ENCODE data around the gene GADD45G.
A peak's percentile ranks its signal among the peaks of the same experiment; 100 is the strongest.

Gene GADD45G

GRCh38 chr9:89604729-89605464 lies at the start of gene GADD45G:
Gene GADD45G, plus strand, starts transcription at chr9:89605012. Its CDS starts 110 bp downstream, at chr9:89605122.
- peak; percentile 90 for DNase-seq

GRCh38 chr9:89555036-89555415 lies 49.8 kb upstream of the GADD45G start:
- DNase-seq = no peak

- DNase-seq = no peak
These were observed 49.1 kb upstream of the GADD45G start for GRCh38 chr9:89555451-89556375.

DNA sequence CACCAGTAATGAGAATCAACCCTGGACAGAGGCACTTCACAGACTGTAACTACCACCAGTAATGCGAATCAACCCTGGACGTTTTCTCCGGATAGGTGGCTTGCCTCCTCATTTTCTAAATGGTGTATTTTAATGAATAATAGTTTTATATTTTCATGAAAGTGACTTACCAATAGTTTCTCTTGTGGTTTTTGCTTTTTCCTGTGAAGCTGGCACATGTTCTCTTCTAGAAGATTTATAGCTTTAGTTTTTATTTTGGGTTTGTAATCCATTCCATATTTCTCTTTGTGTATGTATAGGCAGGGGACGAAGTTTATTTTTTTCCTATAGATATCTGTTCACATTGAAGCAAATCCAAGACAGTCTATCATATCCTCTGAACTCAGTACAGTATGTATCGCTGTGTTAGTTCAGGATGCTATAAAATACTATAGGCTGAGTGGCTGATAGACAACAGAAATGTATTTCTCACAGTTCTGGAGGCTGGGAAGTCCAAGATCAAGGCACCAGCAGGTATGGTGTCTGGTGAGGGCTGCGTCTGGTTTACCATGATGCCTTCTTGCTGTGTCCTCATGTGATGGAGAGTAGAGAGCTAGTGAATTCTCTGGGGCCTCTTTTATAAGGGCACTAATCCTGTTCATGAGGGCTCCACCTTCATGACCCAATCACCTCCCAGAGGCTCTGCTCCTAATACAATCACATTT lies 46.5 kb upstream of the GADD45G start:
- no peak for DNase-seq

DNA sequence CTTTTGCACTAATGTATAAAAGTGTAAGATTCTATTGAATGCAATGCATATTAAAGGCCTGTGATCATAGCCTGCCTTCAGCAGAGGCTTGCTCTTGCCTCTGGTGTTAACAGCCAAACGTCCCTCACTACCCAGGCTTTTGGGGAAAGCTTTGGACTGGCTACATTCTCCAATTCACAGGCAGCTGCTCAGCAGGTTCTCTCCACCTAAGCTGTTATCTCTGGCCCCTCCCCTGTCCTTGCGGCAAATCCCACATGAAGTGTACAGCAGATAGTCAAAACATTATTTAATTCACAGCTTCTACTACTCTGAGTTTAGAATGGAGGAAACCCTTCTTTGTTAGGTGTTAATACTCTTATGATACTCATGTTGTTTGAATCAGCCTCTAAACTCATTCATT lies 45.9 kb upstream of the GADD45G start:
- no peak for DNase-seq

- no peak for DNase-seq
These were observed 42.5 kb upstream of the GADD45G start for GRCh38 chr9:89562186-89562814.

GRCh38 chr9:89563571-89564345 lies 41.1 kb upstream of the GADD45G start:
- DNase-seq = no peak

GRCh38 chr9:89564346-89564878 lies 40.4 kb upstream of the GADD45G start:
- DNase-seq = no peak

DNA sequence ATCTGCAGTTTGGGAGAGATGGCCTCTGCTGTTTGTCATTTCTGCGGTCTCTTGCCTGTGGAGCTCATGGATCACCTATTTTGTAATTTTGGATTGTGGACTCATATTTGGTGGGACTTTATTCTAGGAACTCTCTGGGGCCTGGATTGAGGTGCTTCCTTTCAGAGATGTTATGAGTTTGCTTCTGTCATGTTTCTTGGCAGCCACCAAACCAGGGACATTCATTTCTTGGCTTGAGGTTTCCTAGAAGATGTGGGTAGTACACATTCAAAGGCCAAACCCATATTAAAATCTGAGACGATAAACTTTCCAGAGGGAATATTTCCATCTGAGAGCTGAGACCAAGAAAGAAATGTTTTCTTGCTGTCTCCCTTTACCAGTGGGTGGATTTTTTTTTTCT lies 37.2 kb upstream of the GADD45G start:
- DNase-seq = no peak

GRCh38 chr9:89574309-89574708 lies 30.5 kb upstream of the GADD45G start:
- DNase-seq = no peak

DNA sequence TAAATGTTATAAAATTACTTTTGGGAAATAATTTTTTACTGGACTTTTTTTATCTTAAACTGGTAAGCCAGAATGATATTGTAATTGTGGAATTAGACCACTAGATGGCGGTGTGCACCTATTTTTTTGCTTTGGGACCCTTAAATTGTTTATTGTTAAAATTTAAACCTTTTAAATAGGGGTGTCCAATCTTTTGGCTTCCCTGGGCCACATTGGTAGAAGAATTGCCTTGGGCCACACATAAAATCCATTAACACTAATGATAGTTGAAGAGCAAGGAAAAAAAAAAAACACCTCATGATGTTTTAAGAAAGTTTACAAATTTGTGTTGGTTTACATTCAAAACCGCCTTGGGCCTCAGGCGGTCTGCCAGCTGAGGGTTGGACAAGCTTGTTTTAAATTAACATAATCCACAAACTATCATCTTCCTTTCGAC lies 28.4 kb upstream of the GADD45G start:
- DNase-seq = peak; percentile 39

- no peak for DNase-seq
These were observed 27.4 kb upstream of the GADD45G start for GRCh38 chr9:89577363-89577762.

DNA sequence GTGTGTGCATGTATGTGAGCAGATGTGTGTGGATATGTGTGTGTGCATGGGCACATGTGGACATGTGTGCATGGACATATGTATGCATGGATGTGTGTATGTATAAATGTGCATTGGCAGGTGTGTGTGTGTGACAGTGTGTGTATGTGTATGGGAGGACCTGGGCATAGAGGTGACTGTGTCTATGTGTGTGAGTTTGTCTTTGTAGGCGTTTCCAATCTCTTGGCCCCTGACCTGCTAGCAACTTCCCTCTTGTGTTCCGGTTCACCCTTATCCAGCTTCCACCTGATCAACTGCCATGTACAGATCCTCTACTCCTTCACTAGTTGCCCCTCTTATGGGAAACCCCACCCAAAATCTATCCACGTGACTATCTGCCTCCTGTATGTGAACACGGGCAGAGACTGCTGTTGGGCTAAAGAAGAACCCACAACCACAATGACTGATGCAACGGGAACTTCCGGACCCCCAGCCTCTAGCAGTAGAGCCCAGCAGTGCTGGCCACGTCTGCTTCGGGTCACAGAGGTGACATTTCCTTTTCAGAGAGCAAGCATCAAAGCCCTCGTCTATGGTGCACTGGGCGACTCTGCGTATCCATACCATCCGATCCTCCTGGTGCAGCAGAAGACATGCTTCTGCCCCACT lies 24.9 kb upstream of the GADD45G start:
- DNase-seq = peak; percentile 25

DNA sequence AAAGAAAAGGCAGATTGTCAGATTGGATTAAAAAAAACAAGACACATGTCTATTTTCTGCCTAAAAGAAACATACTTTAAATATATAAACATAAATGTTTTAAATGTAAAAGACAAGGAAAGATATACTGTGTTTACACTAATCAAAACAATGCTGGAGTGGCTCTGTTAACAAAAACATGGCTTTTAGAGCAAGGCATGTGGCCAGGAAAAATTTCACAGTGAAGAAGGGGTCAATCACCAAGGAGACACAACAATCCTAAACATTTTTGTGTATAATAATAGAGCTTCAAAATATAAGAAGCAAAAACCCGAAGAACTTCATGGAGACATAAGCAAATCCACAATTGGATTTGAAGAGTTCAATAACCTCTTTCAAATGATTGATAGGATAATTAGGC lies 18.5 kb upstream of the GADD45G start:
- no peak for DNase-seq

- no peak for DNase-seq
These were observed 16.4 kb upstream of the GADD45G start for GRCh38 chr9:89588271-89588879.

DNA sequence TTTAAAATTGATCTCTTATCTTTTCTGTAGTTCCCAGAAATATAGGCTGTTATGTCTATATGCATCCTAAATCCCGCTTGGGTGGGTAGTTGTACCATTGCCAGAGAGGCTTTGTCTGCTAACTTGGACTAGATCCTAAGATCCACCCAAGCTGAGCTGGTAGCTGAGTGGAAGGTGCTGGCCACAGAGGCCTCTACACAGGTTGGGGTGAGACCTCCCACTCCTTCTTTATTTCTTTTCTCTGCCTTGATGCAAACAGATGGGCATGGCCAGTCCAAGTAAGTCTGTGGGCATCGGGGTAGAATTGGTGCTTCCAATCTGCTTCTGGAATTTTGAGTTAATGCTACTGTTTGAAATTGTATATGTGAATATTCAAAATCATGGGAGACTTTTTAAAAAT lies 14.4 kb upstream of the GADD45G start:
- DNase-seq = no peak

GRCh38 chr9:89591274-89592212 lies 13.3 kb upstream of the GADD45G start:
- DNase-seq = no peak

DNA sequence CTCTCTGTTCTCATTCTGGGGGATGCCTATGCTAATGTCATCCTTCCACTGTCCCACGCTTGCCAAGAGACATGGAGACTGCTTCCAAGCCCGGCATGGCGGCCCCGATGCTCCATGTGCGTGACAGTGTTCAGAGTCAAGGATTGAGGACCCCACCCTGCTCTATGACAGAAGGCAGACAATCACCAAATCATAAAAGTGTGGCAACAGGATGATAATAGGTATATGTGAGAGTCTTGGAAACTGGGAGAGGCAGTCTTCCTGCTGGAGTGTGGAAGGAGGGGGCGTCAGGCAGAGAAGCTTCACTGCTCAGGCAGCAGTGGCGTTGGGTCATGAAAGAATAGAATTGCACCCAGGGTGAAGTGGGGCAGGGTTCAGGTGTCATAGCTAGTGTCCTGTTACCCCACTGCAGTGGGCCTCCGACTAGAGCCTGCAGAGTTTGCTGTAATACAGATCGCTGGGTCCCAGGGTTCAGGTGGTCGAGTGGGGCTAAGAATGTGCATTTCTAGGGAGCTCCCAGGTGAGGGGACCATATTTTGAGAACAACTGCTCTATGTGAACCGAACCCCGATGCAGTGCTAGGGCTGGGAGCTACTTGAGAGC lies 12.5 kb upstream of the GADD45G start:
- no peak for DNase-seq

Measured in activated CD4-positive, alpha-beta T cell treated with anti-CD3 and anti-CD28 coated beads, Interleukin-2, amount 50 U/mL, for 16 hours (primary cell).